Measurements from ENCODE around the gene AQP2. TPM values are rescaled to one million over a fixed set of nuclear protein-coding genes. Genes with fewer than 3 reads are reported as not detected.

AQP2 gene
- total and polyA plus RNA-seq, 2 of the 4 experiments (the other 2 are of a cell fraction) = not detected

- 78% methylated on average over 6 of the region's 16 CpGs; no CpG with 5 or more reads in 1 of the 2 experiments for WGBS, 2 experiments (ENCODE audit: extremely low coverage in 2 of 2, insufficient read length in 1 of 2)
- no peak overlapping the region for H3K56ac ChIP-seq (ENCODE audit: extremely low read depth, insufficient read depth, low read length)
- no peaks in the 10 kb centered on the region for H3K9me3 ChIP-seq (ENCODE audit: control insufficient read depth, insufficient read depth, low read length)
- no TSS peak for BruUV-seq (replicated peaks)
- intact Hi-C loops (cut with micrococcal nuclease) (no loop called here), dilution Hi-C loops (cut with HindIII; ENCODE audit: low sequenced_read_pairs, unreplicated experiment) (no loop called here), in situ Hi-C loops (cut with MboI; ENCODE audit: low sequenced_read_pairs) (no loop called here)
- H2BK20ac ChIP-seq (ENCODE audit: low read depth, low read length) = no peak overlapping the region
- H3K4me3 ChIP-seq (ENCODE audit: insufficient read depth, low read depth, low read length) = no peak overlapping the region
- H3K27ac ChIP-seq (ENCODE audit: insufficient read depth, low read length) = no peak overlapping the region
- H3K36me3 ChIP-seq (ENCODE audit: control insufficient read depth, insufficient read depth, low read length) = no peaks in the 10 kb centered on the region
- H3K9ac ChIP-seq (ENCODE audit: low read depth, low read length) = no peak overlapping the region
- H3K4me2 ChIP-seq (ENCODE audit: low read depth, low read length) = no peak overlapping the region
- DNase-seq (no peak), ATAC-seq (ENCODE audit: low read depth) (no peak)
- no peak overlapping the region for H3K4ac ChIP-seq (ENCODE audit: low read depth, low read length)
- no peak overlapping the region for H3K23ac ChIP-seq (ENCODE audit: low read depth, low read length)
- H2AK5ac ChIP-seq (ENCODE audit: low read depth, low read length) = no peak overlapping the region
- H2BK5ac ChIP-seq (ENCODE audit: low read depth, low read length, poor library complexity, severe bottlenecking) = no peak overlapping the region
- no peak overlapping the region for H4K8ac ChIP-seq (ENCODE audit: low read depth in 2 of 2, low read length in 2 of 2)
- no peak overlapping the region for H3K14ac ChIP-seq (replicated peaks; ENCODE audit: low read depth, low read length)
- H3K18ac ChIP-seq (ENCODE audit: low read depth, low read length) = no peak overlapping the region
- ChIA-PET CTCF (no interaction called here), POLR2A (ENCODE audit: unreplicated experiment) (no interaction called here)
- H4K5ac ChIP-seq (ENCODE audit: low read depth, low read length) = no peak overlapping the region
- no peak overlapping the region for H2BK15ac ChIP-seq (ENCODE audit: low read depth, low read length)
- H3K79me1 ChIP-seq (ENCODE audit: low read depth in 1 of 2, low read length in 2 of 2) = no peaks in the 10 kb centered on the region
- H4K91ac ChIP-seq (ENCODE audit: insufficient read depth, low read depth, low read length) = no peak overlapping the region
- no peak overlapping the region for H2AK9ac ChIP-seq (replicated peaks; ENCODE audit: low read depth, low read length, poor library complexity)
- no peak overlapping the region for H2AFZ ChIP-seq (replicated peaks; ENCODE audit: low read length, poor library complexity)
- H3K4me1 ChIP-seq (ENCODE audit: control insufficient read depth, insufficient read depth, low read length) = peaks cover 7% of the 10 kb centered on the region; the same call in 1 of the 2 replicates
- H3K9me1 ChIP-seq (ENCODE audit: insufficient read depth, low read length) = no peaks in the 10 kb centered on the region
- H3K27me3 ChIP-seq (ENCODE audit: control insufficient read depth, insufficient read depth, low read length) = peaks cover 15% of the 10 kb centered on the region
- H2BK120ac ChIP-seq (ENCODE audit: low read depth, low read length) = no peak overlapping the region
- TF ChIP-seq CHD1 (IDR thresholded peaks at IDR 0.05; ENCODE audit: low read depth, low read length) = no peak
- TF ChIP-seq NFE2L2 (IDR thresholded peaks at IDR 0.05; ENCODE audit: low read depth, low read length) = no peak
- no peak for TF ChIP-seq BHLHE40 (IDR thresholded peaks at IDR 0.05; ENCODE audit: low read depth, low read length)
- TF ChIP-seq CEBPB (IDR thresholded peaks at IDR 0.05; ENCODE audit: low read depth, low read length) = no peak
- no peak for TF ChIP-seq MAZ (IDR thresholded peaks at IDR 0.05; ENCODE audit: borderline replicate concordance, low read depth, low read length)
- TF ChIP-seq RFX5 (IDR thresholded peaks at IDR 0.05; ENCODE audit: low read depth, low read length) = no peak
- H4K20me1 ChIP-seq (ENCODE audit: insufficient read depth, low read length) = no peaks in the 10 kb centered on the region
Observed at GRCh38 chr12:49912345-49913255, 37.9 kb upstream of the AQP2 start.

Data from IMR-90 (cell line).